GM12891 (cell line): ENCODE data around the gene ENPEP. TPM values are rescaled to one million over a fixed set of nuclear protein-coding genes. Genes with fewer than 3 reads are reported as not detected.
"Not testable (repeated sequence)": the region's sequence is repeated elsewhere in the genome, so short reads cannot be mapped to it uniquely, and the experiment has no call there.

Experiments
- DNase-seq: peaks from one replicate; pipeline ENCODE4 v3.0.0; 2011; ENCODE audit warnings: low spot score; ENCODE audit not compliant: insufficient read length
- FAIRE-seq: peaks from 2 replicates; lab custom pipeline; 2011; peaks lifted over from hg19 to GRCh38; lab: Jason Lieb, UNC
- PAX5 ChIP-seq: IDR thresholded peaks from 2 replicates; pipeline ENCODE4 v1.6.1; 2011; ENCODE audit warnings: low read length, moderate library complexity, mild to moderate bottlenecking; ENCODE audit not compliant: insufficient read depth, severe bottlenecking
- POLR2A ChIP-seq: IDR thresholded peaks from 2 replicates; pipeline ENCODE4 v1.6.1; 2011; ENCODE audit warnings: low read depth, low read length, control low read depth
- POLR2AphosphoS5 ChIP-seq: IDR thresholded peaks from 2 replicates; pipeline ENCODE4 v1.6.1; 2011; ENCODE audit warnings: low read depth, low read length, control low read depth
- POU2F2 ChIP-seq: IDR thresholded peaks from 2 replicates; pipeline ENCODE4 v1.6.1; 2011; ENCODE audit warnings: low read depth, mild to moderate bottlenecking, control low read depth, low read length, moderate library complexity
- SPI1 ChIP-seq: IDR thresholded peaks from 2 replicates; pipeline ENCODE4 v1.6.1; 2011; ENCODE audit warnings: low read depth, low read length, control low read depth
- TAF1 ChIP-seq: IDR thresholded peaks from 2 replicates; pipeline ENCODE4 v1.6.1; 2011; ENCODE audit warnings: low read depth, low read length, control low read depth
- polyA plus RNA-seq: library from polyadenylated mRNA; unstranded; fragments of >200 nt; gene quantifications from one replicate; pipeline ENCODE4 v1.2.1, GENCODE V29; 2012; ENCODE audit warnings: low read depth, missing spikeins, inconsistent platforms; ENCODE audit not compliant: missing spikeins

Gene ENPEP
- polyA plus RNA-seq, result 0.39 TPM

- TF ChIP-seq PAX5 (no peak), SPI1 (no peak), POLR2AphosphoS5 (no peak), POU2F2 (no peak), POLR2A (no peak), TAF1 (no peak)
- no peak for DNase-seq
- no peak for FAIRE-seq
These were observed at the start of gene ENPEP for GRCh38 chr4:110475881-110476818. TSS of gene ENPEP (plus strand) at chr4:110476155. CDS start at chr4:110476415, 260 bp downstream.

GRCh38 chr4:110431805-110432204, 44.1 kb upstream of the ENPEP start:
- DNase-seq, FAIRE-seq: not testable (repeated sequence)

GRCh38 chr4:110437292-110437691, 38.7 kb upstream of the ENPEP start:
- DNase-seq, FAIRE-seq: not testable (repeated sequence)

GRCh38 chr4:110439209-110439608, 36.7 kb upstream of the ENPEP start:
- FAIRE-seq, result not testable (repeated sequence)

GRCh38 chr4:110442309-110442708, 33.6 kb upstream of the ENPEP start:
- FAIRE-seq (no peak), DNase-seq (no peak)
- TF ChIP-seq POLR2A (no peak), TAF1 (no peak), POU2F2 (no peak), PAX5 (no peak), POLR2AphosphoS5 (no peak)

More at GRCh38 chr4:110439209-110439608, 36.7 kb upstream of the ENPEP start:
- not testable (repeated sequence) for DNase-seq

GRCh38 chr4:110442788-110443187, 33.2 kb upstream of the ENPEP start:
- TF ChIP-seq POLR2A (no peak), POLR2AphosphoS5 (no peak), SPI1 (no peak), POU2F2 (no peak), PAX5 (no peak), TAF1 (no peak)
- no peak for DNase-seq
- no peak for FAIRE-seq

GRCh38 chr4:110449947-110450346, 26.0 kb upstream of the ENPEP start:
- DNase-seq (no peak), FAIRE-seq (no peak)
- no peak for TF ChIP-seq POLR2A
- TF ChIP-seq POU2F2, result no peak
- no peak for TF ChIP-seq SPI1
- no peak for TF ChIP-seq TAF1
- no peak for TF ChIP-seq PAX5
- no peak for TF ChIP-seq POLR2AphosphoS5

- no peak for FAIRE-seq
- DNase-seq, result no peak
- TF ChIP-seq POU2F2 (no peak), PAX5 (no peak), POLR2A (no peak), TAF1 (no peak), POLR2AphosphoS5 (no peak), SPI1 (no peak)
These were observed 23.4 kb upstream of the ENPEP start for GRCh38 chr4:110452546-110452945.

- no peak for DNase-seq
- TF ChIP-seq POU2F2 (no peak), SPI1 (no peak), TAF1 (no peak), PAX5 (no peak), POLR2AphosphoS5 (no peak)
- peak; percentile 9 for FAIRE-seq
These were observed 21.5 kb upstream of the ENPEP start for GRCh38 chr4:110454441-110454840.

- FAIRE-seq (no peak), DNase-seq (no peak)
- TF ChIP-seq POU2F2 (no peak), POLR2AphosphoS5 (no peak), TAF1 (no peak), POLR2A (no peak), PAX5 (no peak), SPI1 (no peak)
These were observed 17.3 kb upstream of the ENPEP start for GRCh38 chr4:110458494-110459266.
